Measurements from ENCODE around the gene WDR54. TPM values are rescaled to one million over a fixed set of nuclear protein-coding genes. Genes with fewer than 3 reads are reported as not detected.
"Not testable (repeated sequence)": the region's sequence is repeated elsewhere in the genome, so short reads cannot be mapped to it uniquely, and the experiment has no call there.

WDR54 gene
- total and polyA plus RNA-seq, 5 experiments from 2014 or later = 28.9 to 65.1 (median 43.9) TPM

DNA sequence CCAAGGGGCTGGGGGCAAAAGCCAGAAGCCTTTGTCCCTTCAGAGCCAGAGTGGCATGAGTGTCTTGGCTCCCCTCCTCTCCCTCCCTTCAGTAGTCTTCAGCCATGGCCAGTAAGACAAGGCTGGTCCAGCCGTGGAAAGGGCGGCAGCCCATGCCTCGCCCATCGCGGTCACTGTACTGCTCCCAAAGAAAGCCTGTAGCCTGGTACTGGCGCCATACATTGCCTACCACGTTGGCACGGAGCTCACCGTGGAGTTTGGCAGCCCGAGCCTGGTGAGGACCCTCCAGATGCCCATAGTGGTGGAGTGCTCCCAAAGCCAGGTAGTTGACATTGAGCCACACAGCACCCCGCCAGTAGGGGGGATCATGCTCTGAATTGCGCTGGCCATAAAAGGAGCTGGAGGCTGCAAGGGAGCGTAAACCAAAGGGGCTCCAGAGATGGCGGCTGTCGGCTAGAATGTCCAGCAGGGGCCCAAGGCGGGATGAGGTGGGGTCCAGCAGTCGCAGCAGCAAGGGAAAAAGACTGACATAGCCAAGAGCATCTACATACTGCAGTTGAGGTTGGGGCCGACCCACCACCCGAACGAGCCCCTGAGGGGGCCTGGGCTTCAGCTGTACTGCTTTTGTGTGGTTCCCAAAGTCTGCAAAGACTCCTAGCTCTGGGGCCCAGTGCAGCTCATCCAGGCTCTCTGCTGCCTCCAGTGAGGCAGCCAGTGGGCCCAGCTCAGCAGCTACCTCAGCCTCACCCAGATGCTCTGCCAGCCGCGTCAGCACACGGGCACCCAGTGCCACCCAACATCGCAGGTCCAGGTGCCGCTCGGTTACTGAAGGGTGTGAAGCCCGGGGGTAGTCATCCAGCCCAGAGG, 39.9 kb downstream of the WDR54 start:
- peaks cover 25 to 63% (median 56%) of the 10 kb centered on the region in 4 donors for H3K4me1 Mint-ChIP-seq
- H3K4me3 Mint-ChIP-seq = peak overlapping the region in 3 of 10 donors; percentile 24 to 66 (median 58)
- DNase-seq = no peak
- POLR2A ChIA-PET = interaction anchor here (1.3 to 9.8 kb wide), 2 partner anchors 12 to 21 kb away, joined by 3 to 172 read pairs; partner anchors contain the start of gene MRPL53
- no peaks in the 10 kb centered on the region for H3K9me3 Mint-ChIP-seq
- peaks cover 0 to 2% (median 0%) of the 10 kb centered on the region in 5 donors for H3K27me3 Mint-ChIP-seq
- H3K36me3 Mint-ChIP-seq = peaks cover 0 to 10% (median 0%) of the 10 kb centered on the region in 3 donors
- no peak for ATAC-seq
- H3K27ac Mint-ChIP-seq = peak overlapping the region in 3 of 10 donors; percentile 22 to 56 (median 32)

DNA sequence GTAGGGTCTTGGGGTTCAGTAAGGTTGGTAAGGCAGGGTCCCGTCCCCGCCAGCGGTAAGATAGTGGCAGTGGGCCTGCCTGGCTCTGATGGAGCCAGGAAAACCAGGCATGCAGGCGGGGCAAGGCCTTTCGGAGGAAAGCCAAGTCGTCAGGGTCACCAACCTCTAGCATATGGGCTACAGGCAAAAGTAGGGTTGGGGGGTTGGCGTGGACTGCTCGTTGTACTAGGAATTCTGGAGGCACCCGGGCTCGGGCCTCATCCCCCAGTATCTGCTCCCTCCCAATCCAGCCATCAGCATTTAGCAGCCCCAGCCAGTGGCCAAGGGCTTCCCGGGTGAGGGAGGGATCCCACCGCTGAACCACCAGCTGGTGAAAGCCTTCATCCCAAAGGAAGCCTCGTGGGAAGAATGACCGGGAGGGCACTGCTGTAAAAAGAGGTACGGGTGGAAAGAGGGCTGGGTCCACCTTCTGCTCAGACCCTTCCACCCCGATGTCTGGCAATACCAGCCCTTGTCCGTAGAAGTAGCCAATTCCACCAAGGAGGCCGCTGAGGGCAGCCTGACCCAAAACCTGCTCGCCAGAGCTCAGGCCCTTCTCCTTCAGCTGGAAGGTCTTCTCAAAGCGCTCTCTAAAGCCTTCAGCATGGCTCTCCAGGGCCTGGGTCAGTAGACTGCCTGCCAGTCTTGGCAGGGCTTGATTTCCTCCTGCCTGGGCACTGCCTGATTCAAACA, 40.7 kb downstream of the WDR54 start:
- peaks cover 0 to 10% (median 0%) of the 10 kb centered on the region in 3 donors for H3K36me3 Mint-ChIP-seq
- DNase-seq (no peak), ATAC-seq (no peak)
- peaks cover 0 to 2% (median 0%) of the 10 kb centered on the region in 5 donors for H3K27me3 Mint-ChIP-seq
- peaks cover 17 to 55% (median 48%) of the 10 kb centered on the region in 4 donors for H3K4me1 Mint-ChIP-seq
- no peaks in the 10 kb centered on the region for H3K9me3 Mint-ChIP-seq
- peak overlapping the region in 2 of 10 donors; percentile 34 to 77 for H3K27ac Mint-ChIP-seq
- H3K4me3 Mint-ChIP-seq = peak overlapping the region in 3 of 10 donors; percentile 10 to 58 (median 51)
- POLR2A ChIA-PET = interaction anchor here (9.8 kb wide), 1 partner anchor 11 kb away, joined by 172 read pairs; the partner anchor contains the start of gene MRPL53

DNA sequence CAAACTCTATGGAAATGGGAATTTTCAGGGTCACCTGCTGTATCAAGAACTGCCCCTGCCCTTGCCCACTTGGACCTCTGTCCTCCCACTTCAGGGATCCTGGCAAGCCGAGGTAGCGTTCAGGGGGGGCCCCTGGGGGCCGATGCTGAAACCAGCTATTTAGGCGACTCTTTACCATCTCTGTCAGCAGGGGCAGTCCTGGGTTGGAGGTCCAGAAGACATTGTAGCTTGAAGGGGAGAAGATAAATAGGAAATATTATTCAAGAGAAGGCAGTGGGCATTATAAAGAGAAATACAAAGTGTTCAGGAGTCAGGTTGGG, 41.2 kb downstream of the WDR54 start:
- Mint-ChIP-seq H3K27ac (peak overlapping the region in 3 of 10 donors; percentile 34 to 81 (median 77)), H3K27me3 (peaks cover 0 to 2% (median 0%) of the 10 kb centered on the region in 5 donors), H3K36me3 (peaks cover 0 to 10% (median 0%) of the 10 kb centered on the region in 3 donors), H3K4me3 (peak overlapping the region in 7 of 10 donors; percentile 10 to 84 (median 76)), H3K9me3 (no peaks in the 10 kb centered on the region), H3K4me1 (peaks cover 14 to 50% (median 48%) of the 10 kb centered on the region in 4 donors)
- ATAC-seq = no peak
- POLR2A ChIA-PET = interaction anchor here (9.8 kb wide), 1 partner anchor 11 kb away, joined by 172 read pairs; the partner anchor contains the start of gene MRPL53
- no peak for DNase-seq

DNA sequence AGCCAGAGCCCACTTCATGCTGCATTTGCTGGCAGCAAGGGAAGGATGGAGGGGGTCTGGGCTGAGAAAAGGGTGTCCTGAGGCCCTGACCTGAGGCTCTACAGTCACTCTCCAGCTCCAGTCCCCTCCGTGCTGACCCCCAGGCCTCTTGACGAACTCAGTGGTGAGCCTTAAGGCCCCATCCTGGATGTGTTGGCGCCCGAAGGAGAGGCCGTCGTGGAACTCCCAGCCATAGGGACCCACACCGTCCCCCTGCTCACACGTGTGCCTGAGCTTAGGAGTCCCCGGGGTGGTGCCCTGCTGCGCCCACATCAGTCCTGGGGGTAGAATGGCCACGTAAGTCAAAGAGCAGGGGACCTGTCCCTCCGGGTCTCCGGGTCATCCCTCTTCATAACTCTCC, 42.9 kb downstream of the WDR54 start:
- POLR2A ChIA-PET = interaction anchor here (1.0 to 4.6 kb wide), 8 partner anchors 8 to 286 kb away, joined by 3 to 31 read pairs (median 6); partner anchors contain the start of genes C2orf81, CCDC142, INO80B and MOB1A
- DNase-seq (no peak), ATAC-seq (no peak)
- Mint-ChIP-seq H3K36me3 (peaks cover 0 to 10% (median 0%) of the 10 kb centered on the region in 3 donors), H3K4me3 (peak overlapping the region; percentile 76 to 98 (median 84)), H3K27me3 (no peaks in the 10 kb centered on the region), H3K9me3 (no peaks in the 10 kb centered on the region), H3K4me1 (peaks cover 12 to 36% (median 33%) of the 10 kb centered on the region in 4 donors), H3K27ac (peak overlapping the region in 9 of 10 donors; percentile 19 to 99 (median 74))

DNA sequence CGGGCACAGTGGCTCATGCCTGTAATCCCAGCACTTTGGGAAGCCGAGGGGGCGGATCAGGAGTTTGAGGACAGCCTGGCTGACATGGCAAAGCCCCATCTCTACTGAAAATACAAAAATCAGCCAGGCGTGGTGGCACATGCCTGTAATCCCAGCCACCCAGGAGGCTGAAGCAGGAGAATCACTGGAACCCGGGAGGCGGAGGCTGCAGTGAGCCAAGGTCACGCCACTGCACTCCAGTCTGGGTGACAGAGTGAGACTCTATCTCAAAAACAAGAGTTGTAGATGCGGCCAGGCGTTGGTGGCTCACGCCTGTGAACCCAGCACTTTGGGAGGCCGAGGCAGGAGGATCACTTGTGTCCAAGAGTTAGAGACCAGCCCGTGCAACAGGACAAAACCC, 49.2 kb downstream of the WDR54 start:
- peaks cover 16 to 40% (median 31%) of the 10 kb centered on the region in 4 donors for H3K4me1 Mint-ChIP-seq
- H3K9me3 Mint-ChIP-seq, ATAC-seq, H3K27me3 Mint-ChIP-seq, DNase-seq: not testable (repeated sequence)
- H3K4me3 Mint-ChIP-seq = peak overlapping the region in 9 of 10 donors; percentile 36 to 73 (median 60)
- H3K27ac Mint-ChIP-seq = peak overlapping the region in 9 of 10 donors; percentile 67 to 90 (median 83)
- H3K36me3 Mint-ChIP-seq = peaks cover 0 to 13% (median 10%) of the 10 kb centered on the region in 3 donors
- POLR2A ChIA-PET = interaction anchor here (0.6 to 5.8 kb wide), 5 partner anchors 11 to 80 kb away, joined by 3 to 172 read pairs (median 4); partner anchors contain the start of genes CCDC142, INO80B, TTC31 and WBP1

DNA sequence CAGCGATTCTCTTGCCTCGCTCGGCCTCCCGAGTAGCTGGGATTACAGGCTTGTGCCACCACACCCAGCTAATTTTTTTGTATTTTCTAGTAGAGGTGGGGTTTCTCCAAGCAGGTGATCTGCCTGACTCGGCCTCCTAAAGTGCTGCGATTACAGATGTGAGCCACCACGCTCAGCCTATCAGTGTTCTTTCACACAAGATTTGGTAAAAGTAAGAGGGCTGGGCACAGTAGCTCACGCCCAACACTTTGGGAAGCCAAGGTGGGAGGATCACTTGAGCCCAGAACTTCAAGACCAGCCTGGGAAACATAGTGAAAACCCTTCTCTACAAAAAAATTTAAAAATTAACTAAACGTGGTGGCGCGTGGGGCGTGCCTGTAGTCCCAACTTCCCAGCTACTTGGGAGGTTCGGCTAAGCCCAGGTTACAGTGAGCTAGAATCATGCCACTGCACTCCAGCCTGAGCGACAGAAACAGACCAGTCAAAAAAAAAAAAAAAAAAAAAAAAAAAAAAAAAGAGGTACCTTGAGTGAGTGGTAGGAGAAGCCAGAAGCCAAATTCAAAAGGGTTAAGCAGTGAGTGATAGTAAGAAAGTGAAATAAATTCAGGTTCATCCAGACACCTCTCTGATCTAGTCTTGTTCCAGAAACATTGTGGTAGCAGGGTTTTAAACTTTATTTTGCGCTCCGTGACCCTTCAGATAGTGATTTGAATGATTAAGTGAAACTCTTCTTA, 50.0 kb downstream of the WDR54 start:
- peak overlapping the region; percentile 94 to 99 (median 98) for H3K4me3 Mint-ChIP-seq
- H3K27me3 Mint-ChIP-seq = no peaks in the 10 kb centered on the region
- no peak for ATAC-seq
- no peaks in the 10 kb centered on the region for H3K9me3 Mint-ChIP-seq
- DNase-seq = no peak
- peak overlapping the region; percentile 98 to 100 (median 99) for H3K27ac Mint-ChIP-seq
- H3K36me3 Mint-ChIP-seq = peaks cover 0 to 17% (median 10%) of the 10 kb centered on the region in 3 donors
- POLR2A ChIA-PET = interaction anchor here (0.6 to 5.8 kb wide), 10 partner anchors 7 to 83 kb away, joined by 3 to 172 read pairs (median 7); partner anchors contain the start of genes C2orf81, CCDC142, INO80B and TTC31
- H3K4me1 Mint-ChIP-seq = peaks cover 16 to 36% (median 26%) of the 10 kb centered on the region in 4 donors

DNA sequence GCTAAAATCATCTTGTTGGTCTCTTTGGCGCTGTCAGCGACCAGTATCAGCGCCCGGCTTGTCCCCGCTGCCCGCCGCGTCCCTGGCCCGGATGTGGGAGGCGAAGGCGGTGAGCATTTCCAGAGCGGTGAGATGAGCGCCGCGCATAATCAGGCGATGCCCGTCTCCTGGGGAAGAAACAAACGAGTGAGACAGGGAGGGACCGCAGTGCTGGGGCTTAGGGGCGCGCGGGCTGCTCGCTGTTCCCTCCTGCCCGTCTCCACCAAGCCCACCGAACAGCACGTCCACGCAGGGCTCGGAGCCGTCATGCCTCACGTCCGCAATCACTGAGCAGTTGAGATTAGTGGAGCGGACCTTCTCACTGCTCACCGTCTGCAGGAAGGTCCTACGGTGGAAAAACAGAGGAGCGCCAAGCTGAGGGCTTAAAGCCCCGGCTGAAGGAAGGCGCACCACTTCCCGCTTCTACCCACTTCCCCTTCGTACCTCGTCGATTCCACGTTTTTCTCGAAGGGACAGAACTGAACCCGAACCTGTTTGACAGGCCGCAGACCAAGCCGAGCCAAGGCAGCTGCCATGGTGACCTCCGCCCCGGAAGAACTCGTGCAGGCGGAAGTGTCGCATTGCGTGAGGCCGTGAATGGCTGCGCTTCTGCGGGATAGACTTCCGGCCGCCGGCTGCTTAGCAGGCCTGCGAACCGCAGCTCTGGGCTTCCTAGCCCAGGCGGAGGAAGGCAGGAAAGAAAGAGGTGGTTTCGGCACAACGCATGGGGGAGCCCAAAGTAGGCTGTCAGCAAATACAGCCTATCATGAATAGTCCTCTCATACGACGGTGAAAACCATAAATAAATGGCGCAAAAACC, 50.8 kb downstream of the WDR54 start, which contains the start of gene MRPL53:
Gene MRPL53, minus strand, starts transcription at position 595 of the 859 bp plus-strand sequence. Its CDS starts 20 bp downstream, at position 575.
- peak; percentile 93 to 94 for ATAC-seq
- Mint-ChIP-seq H3K4me3 (peak within 1 kb of the TSS; percentile 94 to 99 (median 98)), H3K27ac (peak within 1 kb of the TSS; percentile 98 to 100 (median 99))

DNA sequence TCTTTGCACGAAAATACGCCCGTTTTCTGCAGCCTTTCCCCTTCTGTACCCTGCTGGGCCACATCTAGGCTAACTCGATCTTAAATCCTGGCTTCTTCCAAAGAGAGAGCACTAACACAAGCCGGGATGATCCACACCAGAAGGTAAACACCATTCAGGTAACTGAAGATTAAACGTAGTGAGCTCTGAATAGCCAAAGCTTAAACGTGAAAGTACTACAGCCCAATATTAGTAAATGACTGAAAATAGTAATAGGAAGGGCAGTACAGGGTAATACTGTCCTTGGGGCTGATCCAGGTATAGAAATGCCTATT, 51.4 kb downstream of the WDR54 start:
- H3K27me3 Mint-ChIP-seq = no peaks in the 10 kb centered on the region
- H3K4me1 Mint-ChIP-seq = peaks cover 19 to 41% (median 29%) of the 10 kb centered on the region in 4 donors
- ATAC-seq (no peak), DNase-seq (no peak)
- H3K9me3 Mint-ChIP-seq = no peaks in the 10 kb centered on the region
- H3K27ac Mint-ChIP-seq = peak overlapping the region; percentile 98 to 100 (median 99)
- H3K4me3 Mint-ChIP-seq = peak overlapping the region; percentile 94 to 99 (median 98)
- peaks cover 0 to 25% (median 10%) of the 10 kb centered on the region in 3 donors for H3K36me3 Mint-ChIP-seq
- POLR2A ChIA-PET = interaction anchor here (0.6 to 5.8 kb wide), 16 partner anchors 8 to 112 kb away, joined by 3 to 172 read pairs (median 6); partner anchors contain the start of genes AUP1, C2orf81, CCDC142 and HTRA2

More for the DNA sequence above, 50.8 kb downstream of the WDR54 start, which contains the start of gene MRPL53:
- POLR2A ChIA-PET = interaction anchor here (0.6 to 5.8 kb wide), 16 partner anchors 8 to 113 kb away, joined by 3 to 172 read pairs (median 6); partner anchors contain the start of genes AUP1, C2orf81, CCDC142 and HTRA2
- Mint-ChIP-seq H3K4me1 (peaks cover 16 to 37% (median 27%) of the 10 kb centered on the region in 4 donors), H3K9me3 (no peaks in the 10 kb centered on the region), H3K36me3 (peaks cover 0 to 21% (median 10%) of the 10 kb centered on the region in 3 donors), H3K27me3 (no peaks in the 10 kb centered on the region)
- DNase-seq = peak; percentile 93 to 98 (median 96)

DNA sequence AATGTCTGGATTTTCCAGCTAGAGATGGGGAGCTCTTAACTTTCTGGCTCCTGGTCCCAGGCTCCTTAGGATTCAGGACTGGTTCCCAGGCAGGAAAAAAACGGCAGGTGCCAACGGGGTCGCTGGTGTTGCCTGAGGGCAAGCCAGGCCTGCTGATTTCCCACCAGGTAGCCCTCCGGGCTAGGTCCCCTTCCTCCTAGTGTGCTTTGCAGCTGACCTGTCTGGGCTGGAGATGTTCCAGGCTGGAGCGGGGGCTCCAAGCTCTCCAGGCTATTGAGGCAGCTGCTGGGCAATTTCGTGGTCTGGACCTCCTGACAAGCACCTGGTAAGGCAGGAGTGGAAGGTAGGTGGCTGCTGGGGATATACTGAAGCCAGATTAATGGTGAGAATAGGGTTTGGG, 53.0 kb downstream of the WDR54 start:
- H3K36me3 Mint-ChIP-seq = peaks cover 0 to 33% (median 13%) of the 10 kb centered on the region in 3 donors
- DNase-seq = no peak
- ATAC-seq = no peak
- no peaks in the 10 kb centered on the region for H3K27me3 Mint-ChIP-seq
- POLR2A ChIA-PET = interaction anchor here (0.7 to 5.8 kb wide), 5 partner anchors 8 to 111 kb away, joined by 3 to 172 read pairs (median 6); partner anchors contain the start of genes CCDC142, INO80B, MOGS and TTC31
- peak overlapping the region in 3 of 10 donors; percentile 14 to 48 (median 30) for H3K4me3 Mint-ChIP-seq
- no peaks in the 10 kb centered on the region for H3K9me3 Mint-ChIP-seq
- H3K4me1 Mint-ChIP-seq = peaks cover 21 to 44% (median 33%) of the 10 kb centered on the region in 4 donors
- H3K27ac Mint-ChIP-seq = peak overlapping the region in 3 of 10 donors; percentile 15 to 52 (median 20)

DNA sequence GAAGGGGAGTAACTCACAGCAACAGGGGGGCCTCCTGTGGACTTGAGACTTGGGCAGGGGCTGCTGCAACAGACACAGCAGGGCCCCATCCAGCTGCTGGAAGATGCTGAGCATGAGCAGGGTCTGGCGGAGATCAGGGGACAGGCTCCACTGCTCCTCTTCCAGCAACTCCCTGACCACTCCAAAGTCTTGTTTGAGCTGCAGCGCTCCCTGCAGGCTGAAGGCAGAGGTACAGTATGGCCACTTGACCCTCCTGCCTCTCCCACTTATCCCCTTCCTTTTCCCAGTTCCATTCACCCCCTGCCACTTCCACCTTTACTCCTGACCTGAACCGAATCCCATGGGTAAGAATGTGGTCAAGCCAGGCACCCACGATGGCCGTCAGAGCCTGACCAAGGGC, 53.4 kb downstream of the WDR54 start:
- H3K9me3 Mint-ChIP-seq = no peaks in the 10 kb centered on the region
- peaks cover 20 to 46% (median 32%) of the 10 kb centered on the region in 4 donors for H3K4me1 Mint-ChIP-seq
- no peak for ATAC-seq
- no peaks in the 10 kb centered on the region for H3K27me3 Mint-ChIP-seq
- H3K4me3 Mint-ChIP-seq = peak overlapping the region in 2 of 10 donors; percentile 48 to 62
- DNase-seq = no peak
- H3K27ac Mint-ChIP-seq = peak overlapping the region in 2 of 10 donors; percentile 20 to 29
- H3K36me3 Mint-ChIP-seq = peaks cover 0 to 35% (median 14%) of the 10 kb centered on the region in 3 donors
- POLR2A ChIA-PET = interaction anchor here (0.9 to 5.8 kb wide), 4 partner anchors 7 to 111 kb away, joined by 3 to 172 read pairs (median 44); partner anchors contain the start of genes CCDC142, INO80B, MOGS and TTC31
